ENCODE data around the gene SUPT4H1. TPM values are rescaled to one million over a fixed set of nuclear protein-coding genes. Genes with fewer than 3 reads are reported as not detected.

The SUPT4H1 gene
- total RNA-seq, 2 donors from 2014 or later = 50.0 to 51.4 TPM

DNA sequence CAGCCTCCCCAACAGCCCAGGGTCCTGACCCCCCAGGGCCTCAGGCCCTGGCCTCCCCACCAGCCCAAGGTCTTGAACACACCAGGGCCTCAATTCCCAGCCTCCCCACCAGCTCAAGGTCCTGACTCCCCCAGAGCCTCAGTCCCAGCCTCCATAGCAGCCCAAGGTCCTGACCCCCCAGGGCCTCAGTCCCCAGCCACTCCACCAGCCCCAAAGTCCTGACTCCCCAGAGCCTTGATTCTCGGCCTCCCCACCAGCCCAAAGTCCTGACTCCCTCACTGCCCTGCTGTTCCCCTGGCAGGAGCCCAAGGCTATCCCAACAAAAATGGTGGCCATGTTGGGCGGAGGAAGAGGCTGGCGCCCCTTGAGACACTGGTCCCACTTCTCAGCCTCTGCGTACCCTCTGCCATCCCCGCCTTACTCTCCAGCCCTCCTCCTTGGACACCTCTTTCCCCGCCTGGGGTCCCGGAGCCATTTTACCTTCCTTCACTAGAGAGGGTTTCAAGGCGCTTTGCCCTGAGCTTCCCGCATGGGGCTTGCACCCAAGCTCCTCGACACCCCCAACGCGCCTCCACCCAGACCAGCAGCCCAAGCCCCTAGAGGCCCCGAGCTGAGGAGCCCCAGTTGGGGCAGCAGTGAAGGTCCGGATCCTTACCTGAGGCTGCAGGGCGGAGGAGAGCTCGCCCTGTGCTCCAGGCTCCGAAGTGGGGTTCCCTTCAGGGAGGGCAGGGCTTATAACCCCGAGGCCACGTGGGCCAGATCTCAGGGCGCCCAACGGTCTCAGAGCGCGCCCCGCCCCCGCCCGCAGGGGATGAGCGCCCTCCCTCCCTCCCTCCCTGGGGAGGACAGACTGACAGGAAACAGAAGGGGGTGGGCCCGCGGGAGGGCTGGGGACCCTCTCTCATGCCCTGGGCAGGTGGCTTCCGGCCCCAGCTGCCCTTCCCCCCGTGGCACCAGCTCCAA lies 19.9 kb downstream of the SUPT4H1 start:
- DNase-seq (ENCODE audit: low spot score) = no peak
- H3K4me1 ChIP-seq = peaks cover 0 to 12% of the 10 kb centered on the region in 2 donors
- peaks cover 0 to 3% of the 10 kb centered on the region in 2 donors for H3K27me3 ChIP-seq
- H3K27ac ChIP-seq = peak overlapping the region; percentile 35 to 47
- H3K9me3 ChIP-seq = no peaks in the 10 kb centered on the region
- TF ChIP-seq, protein P1, sequence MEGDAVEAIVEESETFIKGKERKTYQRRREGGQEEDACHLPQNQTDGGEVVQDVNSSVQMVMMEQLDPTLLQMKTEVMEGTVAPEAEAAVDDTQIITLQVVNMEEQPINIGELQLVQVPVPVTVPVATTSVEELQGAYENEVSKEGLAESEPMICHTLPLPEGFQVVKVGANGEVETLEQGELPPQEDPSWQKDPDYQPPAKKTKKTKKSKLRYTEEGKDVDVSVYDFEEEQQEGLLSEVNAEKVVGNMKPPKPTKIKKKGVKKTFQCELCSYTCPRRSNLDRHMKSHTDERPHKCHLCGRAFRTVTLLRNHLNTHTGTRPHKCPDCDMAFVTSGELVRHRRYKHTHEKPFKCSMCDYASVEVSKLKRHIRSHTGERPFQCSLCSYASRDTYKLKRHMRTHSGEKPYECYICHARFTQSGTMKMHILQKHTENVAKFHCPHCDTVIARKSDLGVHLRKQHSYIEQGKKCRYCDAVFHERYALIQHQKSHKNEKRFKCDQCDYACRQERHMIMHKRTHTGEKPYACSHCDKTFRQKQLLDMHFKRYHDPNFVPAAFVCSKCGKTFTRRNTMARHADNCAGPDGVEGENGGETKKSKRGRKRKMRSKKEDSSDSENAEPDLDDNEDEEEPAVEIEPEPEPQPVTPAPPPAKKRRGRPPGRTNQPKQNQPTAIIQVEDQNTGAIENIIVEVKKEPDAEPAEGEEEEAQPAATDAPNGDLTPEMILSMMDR (IDR thresholded peaks at IDR 0.05) = no peak
- no peaks in the 10 kb centered on the region for H3K36me3 ChIP-seq
- H3K4me3 ChIP-seq = peak overlapping the region; percentile 25 to 44

DNA sequence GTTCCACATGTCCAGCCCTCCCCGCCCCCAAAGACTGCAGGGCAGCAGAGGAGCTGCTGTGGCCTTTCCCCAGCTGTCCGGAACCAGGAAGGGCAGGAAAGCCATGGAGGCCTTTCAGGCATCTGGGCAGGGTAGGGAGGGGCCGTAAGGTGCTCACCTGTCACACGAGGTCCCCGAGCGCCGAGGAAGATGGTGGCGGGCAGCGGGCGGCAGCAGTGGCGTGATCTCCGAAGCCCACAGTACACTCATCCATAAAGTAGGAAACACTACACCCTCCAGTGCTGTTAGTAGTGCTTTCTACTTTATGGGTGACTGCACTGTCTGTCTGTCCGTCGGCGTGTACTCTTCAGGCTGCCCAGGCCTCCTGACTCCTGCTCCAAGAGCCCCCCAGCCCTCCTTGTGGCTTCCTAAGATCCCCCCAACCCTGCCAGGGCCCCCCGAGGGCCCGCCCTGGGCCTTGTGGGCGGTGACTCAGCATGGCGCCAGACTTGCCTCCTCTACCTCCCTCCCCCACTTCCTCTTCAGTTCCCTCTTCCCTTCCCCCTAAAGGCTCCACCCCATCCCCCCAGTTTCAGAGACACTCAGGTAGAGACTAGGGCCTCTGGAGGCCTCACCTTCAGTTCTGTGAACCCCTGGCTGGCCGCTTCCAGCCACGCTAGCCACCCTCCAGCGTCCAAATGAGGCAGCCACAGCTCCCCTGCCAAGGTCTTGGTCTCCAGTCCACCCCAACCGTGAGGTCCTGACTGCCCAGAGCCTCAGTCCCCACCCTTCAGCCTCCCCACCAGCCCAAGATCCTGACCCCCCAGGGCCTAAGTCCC lies 20.8 kb downstream of the SUPT4H1 start:
- TF ChIP-seq, protein P1 (IDR thresholded peaks at IDR 0.05) = no peak
- DNase-seq (ENCODE audit: low spot score) = no peak
- peak overlapping the region; percentile 25 to 44 for H3K4me3 ChIP-seq
- H3K27ac ChIP-seq = peak overlapping the region; percentile 35 to 47
- no peaks in the 10 kb centered on the region for H3K9me3 ChIP-seq
- H3K36me3 ChIP-seq = no peaks in the 10 kb centered on the region
- peaks cover 0 to 4% of the 10 kb centered on the region in 2 donors for H3K4me1 ChIP-seq
- peaks cover 0 to 3% of the 10 kb centered on the region in 2 donors for H3K27me3 ChIP-seq

DNA sequence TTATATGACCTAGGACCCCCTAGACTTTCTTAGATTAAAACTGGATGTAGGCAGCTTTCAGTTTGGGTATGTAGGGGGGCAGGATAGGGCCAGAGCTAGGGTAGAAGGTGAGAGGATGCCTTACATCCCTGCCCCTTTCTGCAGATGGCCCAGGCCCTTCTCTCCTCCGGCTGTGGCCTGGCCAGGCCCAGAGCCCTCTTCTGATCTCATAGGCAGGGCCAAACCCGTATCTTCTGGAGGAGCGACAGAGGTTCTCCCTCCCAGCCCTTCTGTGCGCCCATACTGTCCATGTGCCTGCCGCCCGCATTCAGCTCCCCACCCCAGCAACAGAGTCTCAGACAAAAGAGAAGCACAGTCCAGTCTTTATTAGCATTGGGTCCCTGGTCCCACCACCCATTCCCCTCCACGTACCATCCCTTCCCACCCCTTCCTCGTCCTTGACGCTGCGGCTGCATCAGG lies 21.4 kb downstream of the SUPT4H1 start:
- Histone ChIP-seq H3K27ac (peak overlapping the region; percentile 35 to 47), H3K4me3 (peak overlapping the region; percentile 25 to 44), H3K36me3 (no peaks in the 10 kb centered on the region), H3K4me1 (no peaks in the 10 kb centered on the region), H3K9me3 (no peaks in the 10 kb centered on the region), H3K27me3 (peaks cover 0 to 3% of the 10 kb centered on the region in 2 donors)
- DNase-seq (ENCODE audit: low spot score) = no peak
- TF ChIP-seq, protein P1 (IDR thresholded peaks at IDR 0.05) = no peak

DNA sequence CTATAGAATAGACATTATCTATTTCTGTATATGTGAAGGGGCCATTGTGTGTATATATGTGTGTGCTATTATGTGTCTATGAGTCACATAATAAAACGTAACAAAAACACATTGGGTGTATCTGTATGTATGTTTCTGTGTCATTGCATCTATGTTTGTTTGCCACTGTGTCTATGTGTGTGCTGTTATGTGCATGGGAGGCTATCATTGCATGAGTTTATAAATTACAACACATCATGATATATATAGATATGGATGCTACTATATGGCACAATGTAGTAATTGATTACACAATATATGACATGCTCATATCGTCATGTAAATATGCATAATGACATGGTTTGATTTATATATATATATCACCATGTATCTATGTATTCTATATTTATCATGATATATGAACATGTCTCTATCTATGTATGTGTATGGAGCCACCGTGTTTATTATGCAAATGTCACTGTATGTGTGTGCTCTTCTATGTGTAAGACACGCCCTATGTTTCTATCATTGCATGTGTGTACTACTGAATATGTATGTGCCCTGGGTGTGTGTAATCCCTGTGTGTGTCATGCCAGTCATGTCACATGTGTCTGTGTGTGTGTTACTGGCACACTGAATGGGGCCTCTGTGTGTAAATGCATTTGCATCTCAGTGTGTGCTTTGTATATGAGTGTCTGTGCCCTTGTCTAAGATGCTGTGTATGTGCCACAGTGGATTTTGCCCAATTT lies 22.0 kb downstream of the SUPT4H1 start:
- H3K36me3 ChIP-seq = no peaks in the 10 kb centered on the region
- TF ChIP-seq, protein P1 (IDR thresholded peaks at IDR 0.05) = no peak
- H3K4me3 ChIP-seq = peak overlapping the region in 1 of 2 donors; percentile 44
- DNase-seq (ENCODE audit: low spot score) = no peak
- no peak overlapping the region for H3K27ac ChIP-seq
- H3K27me3 ChIP-seq = peaks cover 0 to 3% of the 10 kb centered on the region in 2 donors
- no peaks in the 10 kb centered on the region for H3K9me3 ChIP-seq
- peaks cover 0 to 5% of the 10 kb centered on the region in 2 donors for H3K4me1 ChIP-seq

Measured in right atrium auricular region (tissue), 2 donors.